HG03025 (cell line): ENCODE data around the gene BTBD9.

ENCODE experiments used
- ATAC-seq: cut with Tn5 transposase; IDR thresholded peaks from one replicate; pipeline ENCODE4 v1.9.1; 2021; ENCODE audit warnings: mild to moderate bottlenecking, moderate library complexity; ENCODE audit not compliant: unreplicated experiment, low FRiP score

BTBD9 gene

DNA sequence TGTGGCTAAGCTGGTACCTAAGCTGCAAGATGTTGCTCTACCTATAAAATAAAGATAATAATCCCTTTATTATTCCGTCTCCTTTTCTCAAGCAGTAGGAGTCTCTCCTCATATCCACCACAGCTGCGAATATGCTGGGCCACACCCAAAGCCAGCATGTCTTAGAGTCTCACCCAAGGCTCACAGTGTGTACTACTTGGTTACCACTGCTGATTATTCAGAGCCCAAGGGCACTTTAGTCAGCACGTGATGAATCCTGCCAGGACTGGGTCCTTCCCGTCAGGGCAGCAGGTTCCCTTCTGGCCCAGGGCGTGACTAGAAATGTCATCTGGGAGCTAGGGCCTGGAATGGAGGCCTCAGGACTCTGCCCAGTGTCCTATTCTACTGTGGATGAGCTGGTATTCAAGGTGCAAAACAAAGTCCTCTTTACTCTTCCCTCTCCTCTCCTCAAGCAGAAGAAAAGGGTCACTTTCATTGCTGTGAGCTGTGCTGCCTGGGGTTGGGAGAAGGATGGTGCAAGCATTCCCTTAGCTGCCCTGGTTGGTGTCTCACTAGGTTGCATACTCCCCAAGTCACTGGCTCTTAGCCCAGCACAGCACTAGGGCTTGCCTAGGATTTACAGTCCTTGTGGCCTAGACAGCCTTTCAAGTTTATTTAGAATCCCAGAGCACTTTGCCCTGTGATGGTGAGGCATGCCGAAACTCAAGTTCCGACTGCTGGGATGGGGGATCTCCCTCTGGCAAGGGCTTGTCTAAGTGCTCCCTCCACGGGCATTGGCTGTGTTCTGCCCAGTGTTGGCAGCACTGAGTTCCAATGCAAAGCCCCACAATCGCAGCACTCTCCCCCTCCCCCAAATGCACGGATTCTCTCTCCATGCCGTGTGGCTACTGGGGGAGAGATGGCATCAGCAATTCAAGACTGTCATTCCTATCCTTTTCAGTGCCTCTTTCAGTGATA lies 320.2 kb downstream of the BTBD9 start:
- no peak for ATAC-seq

GRCh38 chr6:38316099-38316868 lies 323.4 kb downstream of the BTBD9 start:
- peak; percentile 46 for ATAC-seq

GRCh38 chr6:38311201-38311600 lies 328.5 kb downstream of the BTBD9 start:
- ATAC-seq = no peak

DNA sequence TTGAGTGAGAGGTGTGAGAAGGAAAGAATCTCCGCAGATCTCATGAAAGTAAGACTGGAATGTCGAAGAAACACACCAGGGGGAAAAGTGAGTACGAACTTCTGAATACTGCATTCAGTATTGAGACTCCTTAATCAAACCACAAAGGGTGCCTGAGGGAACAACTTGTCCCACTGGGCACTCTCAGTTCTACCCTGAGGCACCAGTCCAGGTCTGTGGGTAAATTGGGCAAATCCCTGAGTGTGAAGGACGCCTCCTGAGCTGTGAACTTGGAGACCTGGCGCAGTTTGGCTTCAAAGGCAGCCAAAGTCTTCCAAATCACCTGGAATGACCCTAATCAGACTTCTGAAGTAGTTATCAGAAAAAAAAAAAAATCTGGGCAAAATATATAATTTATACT lies 329.7 kb downstream of the BTBD9 start:
- no peak for ATAC-seq

GRCh38 chr6:38307740-38308139 lies 332.0 kb downstream of the BTBD9 start:
- no peak for ATAC-seq

DNA sequence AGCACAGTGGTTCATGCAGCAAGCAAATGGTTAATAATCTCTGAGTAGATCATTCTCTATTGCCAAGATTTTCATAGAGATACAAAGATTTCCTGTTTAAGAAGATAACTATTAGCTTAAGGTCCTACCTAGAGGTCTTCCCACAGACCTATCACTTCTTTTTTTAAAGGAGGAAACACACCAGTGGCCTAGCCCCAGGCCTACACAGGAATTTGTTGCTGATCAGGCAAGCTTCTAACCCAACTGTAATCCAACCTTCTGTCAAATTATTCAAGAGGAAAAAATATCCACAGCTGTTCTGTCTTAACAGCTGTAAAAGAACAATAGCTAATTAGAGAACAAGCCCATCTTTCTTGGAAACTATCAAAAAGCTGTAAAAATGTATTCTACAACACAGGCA lies 332.8 kb downstream of the BTBD9 start:
- no peak for ATAC-seq

DNA sequence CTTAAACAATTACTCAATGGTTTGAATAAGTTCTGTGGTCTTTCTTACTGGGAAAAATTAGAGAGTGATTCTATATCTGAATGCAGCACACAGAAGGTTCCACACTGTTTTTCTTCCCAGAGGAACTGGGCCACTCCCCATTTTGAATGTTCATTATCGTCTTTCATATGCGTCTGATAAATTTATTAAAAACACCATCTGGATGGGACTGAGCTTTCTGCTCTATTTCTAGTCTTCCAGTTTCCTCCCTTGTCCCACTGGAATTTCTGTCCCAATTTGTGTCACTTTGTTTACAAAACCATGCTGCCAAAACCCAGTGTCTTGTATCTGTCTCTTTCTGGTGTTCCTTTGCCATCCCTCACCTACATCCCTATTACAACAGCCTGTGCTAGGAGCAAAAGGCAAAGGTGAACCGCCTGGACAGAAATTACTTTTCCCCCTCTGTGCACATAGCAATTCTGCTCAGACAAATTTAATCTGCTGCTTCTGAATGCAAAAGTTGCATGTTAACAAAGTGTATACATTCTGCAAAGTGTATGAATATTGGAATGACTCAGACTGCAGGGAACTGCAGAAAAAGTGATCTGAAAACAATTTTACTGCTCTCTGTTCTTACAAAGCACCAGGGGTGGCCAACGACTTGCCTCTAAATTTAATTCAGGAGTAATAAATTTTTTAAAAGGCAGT lies 333.6 kb downstream of the BTBD9 start:
- ATAC-seq = no peak

- ATAC-seq = no peak
Observed at GRCh38 chr6:38302838-38303237, 336.9 kb downstream of the BTBD9 start.

DNA sequence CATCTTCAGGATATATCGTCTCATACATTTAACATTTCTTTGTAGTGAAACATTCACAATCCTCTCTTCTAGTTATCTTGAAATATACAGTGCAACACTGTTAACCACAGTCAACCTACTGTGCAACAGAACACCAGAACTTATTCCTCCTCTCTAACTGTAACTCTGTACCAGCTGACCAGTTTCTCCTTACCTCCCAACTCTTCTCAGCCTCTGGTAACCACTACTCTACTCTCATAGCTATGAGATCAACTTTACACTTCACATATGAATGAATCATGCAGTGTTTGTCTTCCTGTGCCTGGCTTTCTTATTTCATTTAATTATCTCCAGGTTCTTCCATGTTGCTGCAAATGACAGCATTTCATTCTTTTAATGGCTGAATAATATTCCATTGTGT lies 337.6 kb downstream of the BTBD9 start:
- ATAC-seq = no peak

GRCh38 chr6:38290133-38290799 lies 349.5 kb downstream of the BTBD9 start:
- ATAC-seq = no peak

DNA sequence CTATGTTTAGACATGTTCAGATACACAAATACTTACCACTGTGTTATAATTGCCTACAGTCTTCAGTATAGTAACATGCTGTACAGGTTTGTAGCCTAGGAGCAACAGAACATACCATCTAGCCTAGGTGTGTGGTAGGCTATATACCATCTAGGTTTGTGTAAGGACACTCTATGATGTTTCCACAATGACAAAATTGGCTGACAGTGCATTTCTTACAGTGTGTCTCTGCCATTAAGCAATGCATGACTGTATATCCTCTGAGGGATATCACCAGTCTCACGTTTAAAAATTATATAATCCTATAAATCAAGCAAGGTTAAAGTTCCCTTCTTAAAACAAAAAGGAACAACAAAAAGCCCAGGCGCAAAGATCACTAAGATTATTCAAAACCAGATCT lies 352.2 kb downstream of the BTBD9 start:
- no peak for ATAC-seq

- ATAC-seq = no peak
Observed at GRCh38 chr6:38284802-38285394, 354.8 kb downstream of the BTBD9 start.

DNA sequence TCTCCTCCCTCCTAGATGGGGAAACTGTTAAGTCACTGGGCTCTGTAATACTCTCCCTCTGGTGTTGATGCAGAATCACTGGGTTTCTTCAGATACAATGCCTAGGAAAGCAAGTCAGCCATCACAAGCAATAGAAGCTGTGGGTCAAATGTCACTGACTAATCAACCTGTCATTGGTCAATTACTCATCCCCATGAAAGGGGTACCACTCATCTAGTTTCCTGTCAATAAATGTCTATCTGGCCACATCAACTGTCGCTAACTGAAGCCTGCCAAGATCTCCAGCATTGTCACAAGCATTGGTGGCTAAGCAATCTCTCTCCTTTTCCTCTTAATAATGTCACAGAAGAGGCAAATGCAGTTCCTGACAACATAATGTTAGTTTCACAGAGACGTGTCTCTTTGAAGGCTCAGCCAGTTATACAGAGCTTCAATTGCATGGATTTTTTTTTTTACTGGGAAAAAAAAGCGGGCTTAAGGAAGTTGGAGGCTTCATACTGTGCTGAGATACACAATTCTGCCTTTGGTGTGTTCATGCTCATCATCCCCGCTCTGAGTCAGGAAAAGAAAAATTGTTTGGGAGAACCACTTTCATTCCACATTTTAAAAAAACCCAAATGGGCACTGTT lies 355.9 kb downstream of the BTBD9 start:
- no peak for ATAC-seq

GRCh38 chr6:38282911-38283310 lies 356.8 kb downstream of the BTBD9 start:
- ATAC-seq = no peak

DNA sequence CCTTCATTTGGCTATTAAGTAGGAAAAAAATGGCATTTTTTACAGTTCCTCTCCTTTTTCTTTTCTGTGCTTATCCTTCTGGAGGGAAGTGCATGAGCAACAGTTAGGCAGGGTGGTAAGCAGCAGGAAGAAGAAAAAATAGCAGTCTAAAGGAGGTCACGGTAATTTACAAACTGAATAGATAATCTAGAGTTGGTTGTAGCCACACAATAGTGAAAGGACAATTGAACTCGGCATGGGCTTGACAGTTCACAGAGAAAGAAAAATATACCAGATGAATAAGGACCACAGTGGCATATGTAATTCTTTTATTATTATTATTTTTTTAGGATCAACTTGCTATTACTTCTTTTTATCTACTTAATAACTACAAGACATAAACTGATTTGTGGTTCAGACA lies 358.6 kb downstream of the BTBD9 start:
- ATAC-seq = no peak

DNA sequence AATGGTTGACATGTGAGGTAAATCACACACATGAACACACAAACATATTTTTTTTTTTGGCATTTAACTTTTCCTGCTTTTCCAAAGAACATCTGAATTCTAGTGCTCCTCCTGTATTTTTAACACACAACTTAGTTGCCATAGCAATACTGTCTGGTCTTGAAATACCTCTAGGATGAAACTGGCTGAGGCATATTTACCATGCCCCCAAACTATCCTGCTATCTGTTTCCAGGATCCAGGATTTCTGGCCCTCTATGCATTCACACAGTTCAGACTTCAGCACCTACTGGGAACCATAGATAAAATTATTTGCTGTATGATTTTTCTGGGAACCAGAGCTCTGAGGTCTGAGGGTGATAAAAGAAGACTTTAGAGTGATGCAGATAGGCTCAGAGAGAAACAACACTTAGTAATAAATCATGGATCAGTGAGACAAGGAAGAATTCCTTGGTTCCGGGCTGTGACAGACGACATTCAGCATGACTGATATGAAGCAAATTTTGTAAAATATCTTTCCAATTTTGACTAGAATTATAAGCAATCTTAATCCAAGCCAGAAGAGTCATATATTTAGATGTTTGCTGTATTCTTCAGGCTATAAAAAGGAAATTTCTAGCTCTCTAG lies 359.7 kb downstream of the BTBD9 start:
- ATAC-seq = no peak

GRCh38 chr6:38279423-38279822 lies 360.3 kb downstream of the BTBD9 start:
- ATAC-seq = no peak

- ATAC-seq = no peak
Observed at GRCh38 chr6:38273325-38273724, 366.4 kb downstream of the BTBD9 start.

DNA sequence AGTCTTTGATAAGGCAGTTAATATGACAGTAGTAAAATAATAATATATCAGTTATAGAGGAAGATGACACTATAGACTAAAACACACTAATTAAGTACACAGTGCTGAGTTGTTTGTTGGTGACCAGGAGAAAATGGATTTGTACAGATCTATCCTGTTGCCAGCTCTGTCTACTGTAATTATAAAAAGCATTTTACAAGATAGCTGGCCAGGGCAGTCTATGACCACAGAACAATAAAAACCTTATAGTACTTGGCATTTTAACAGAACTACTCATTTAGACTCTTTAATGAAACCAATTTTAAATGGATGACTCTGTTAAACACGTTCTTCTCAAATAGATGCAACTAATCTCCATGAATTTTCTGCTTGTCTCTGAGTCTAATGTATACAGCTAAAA lies 367.5 kb downstream of the BTBD9 start:
- ATAC-seq = no peak
